Activated T-helper 1 cell treated with Interleukin-2 at 50 U/mL for 16 hours (primary cell): ENCODE data around the gene PRAF2.

Source experiments
- DNase-seq: peaks from one replicate; pipeline ENCODE4 v3.0.0-alpha.2; 2020; ENCODE audit warnings: low read depth

The PRAF2 gene

GRCh38 chrX:49072712-49073095 is 1.1 kb downstream of the PRAF2 start:
- DNase-seq = no peak

GRCh38 chrX:49071877-49072711 is 1.7 kb downstream of the PRAF2 start:
- DNase-seq = no peak

- no peak for DNase-seq
Measured at GRCh38 chrX:49070988-49071387, 2.8 kb downstream of the PRAF2 start.

GRCh38 chrX:49069038-49069437 is 4.8 kb downstream of the PRAF2 start:
- DNase-seq = no peak

- DNase-seq = no peak
Measured at GRCh38 chrX:49067285-49068120, 6.3 kb downstream of the PRAF2 start.

- no peak for DNase-seq
Measured at GRCh38 chrX:49066690-49067089, 7.1 kb downstream of the PRAF2 start.

- DNase-seq = no peak
Measured at GRCh38 chrX:49066278-49066677, 7.5 kb downstream of the PRAF2 start.

GRCh38 chrX:49064735-49065134 is 9.1 kb downstream of the PRAF2 start:
- no peak for DNase-seq

GRCh38 chrX:49064303-49064702 is 9.5 kb downstream of the PRAF2 start:
- no peak for DNase-seq

GRCh38 chrX:49063715-49064114 is 10.1 kb downstream of the PRAF2 start:
- DNase-seq = no peak

GRCh38 chrX:49061916-49062315 is 11.9 kb downstream of the PRAF2 start:
- DNase-seq = no peak

- DNase-seq = no peak
Measured at GRCh38 chrX:49061490-49061889, 12.3 kb downstream of the PRAF2 start.

GRCh38 chrX:49060914-49061313 is 12.9 kb downstream of the PRAF2 start:
- DNase-seq = no peak

- DNase-seq = no peak
Measured at GRCh38 chrX:49059681-49060085, 14.1 kb downstream of the PRAF2 start.

- DNase-seq = no peak
Measured at GRCh38 chrX:49059201-49059600, 14.6 kb downstream of the PRAF2 start.

- DNase-seq = no peak
Measured at GRCh38 chrX:49058794-49059193, 15.0 kb downstream of the PRAF2 start, which contains the start of gene CCDC120. Gene CCDC120, plus strand, starts transcription at chrX:49058999. Its CDS starts 3,043 bp downstream, at chrX:49062042.

- DNase-seq = no peak
Measured at GRCh38 chrX:49054073-49054762, 19.6 kb downstream of the PRAF2 start.

GRCh38 chrX:49053223-49054072 is 20.4 kb downstream of the PRAF2 start:
- DNase-seq = peak; percentile 38

GRCh38 chrX:49043987-49044281 is 29.9 kb downstream of the PRAF2 start:
- no peak for DNase-seq

- peak; percentile 87 for DNase-seq
Measured at GRCh38 chrX:49043220-49043986, 30.4 kb downstream of the PRAF2 start, which contains the start of gene TFE3. Gene TFE3, minus strand, starts transcription at chrX:49043357. Its CDS starts 131 bp downstream, at chrX:49043226.
